Panc1 (cell line): ENCODE measurements around the gene FHL5.

Experiments
- CTCF ChIP-seq: fragments of 450-650 bp; IDR thresholded peaks from 2 replicates; pipeline ENCODE4 v1.5.1; 2017; ENCODE audit warnings: mild to moderate bottlenecking
- POLR2AphosphoS5 ChIP-seq: IDR thresholded peaks from 2 replicates; pipeline ENCODE4 v1.6.1; 2012; ENCODE audit warnings: mild to moderate bottlenecking, low read depth, low read length, moderate library complexity
- REST ChIP-seq, 2 experiments: IDR thresholded peaks; 2 replicates each; pipeline ENCODE4 v1.6.1; 2011 to 2012; ENCODE audit warnings: low read depth in 2 of 2, control low read depth in 1 of 2, low read length in 1 of 2, mild to moderate bottlenecking in 1 of 2, moderate library complexity in 1 of 2; ENCODE audit not compliant: insufficient read depth in 1 of 2
- SIN3A ChIP-seq: IDR thresholded peaks from 2 replicates; pipeline ENCODE4 v1.6.1; 2012; ENCODE audit warnings: low read depth, mild to moderate bottlenecking, low read length, moderate library complexity, borderline replicate concordance; ENCODE audit not compliant: insufficient read depth
- TCF7L2 ChIP-seq: IDR thresholded peaks from 2 replicates; pipeline ENCODE4 v1.6.1; 2011; ENCODE audit warnings: mild to moderate bottlenecking, low read depth, low read length, inconsistent platforms

DNA sequence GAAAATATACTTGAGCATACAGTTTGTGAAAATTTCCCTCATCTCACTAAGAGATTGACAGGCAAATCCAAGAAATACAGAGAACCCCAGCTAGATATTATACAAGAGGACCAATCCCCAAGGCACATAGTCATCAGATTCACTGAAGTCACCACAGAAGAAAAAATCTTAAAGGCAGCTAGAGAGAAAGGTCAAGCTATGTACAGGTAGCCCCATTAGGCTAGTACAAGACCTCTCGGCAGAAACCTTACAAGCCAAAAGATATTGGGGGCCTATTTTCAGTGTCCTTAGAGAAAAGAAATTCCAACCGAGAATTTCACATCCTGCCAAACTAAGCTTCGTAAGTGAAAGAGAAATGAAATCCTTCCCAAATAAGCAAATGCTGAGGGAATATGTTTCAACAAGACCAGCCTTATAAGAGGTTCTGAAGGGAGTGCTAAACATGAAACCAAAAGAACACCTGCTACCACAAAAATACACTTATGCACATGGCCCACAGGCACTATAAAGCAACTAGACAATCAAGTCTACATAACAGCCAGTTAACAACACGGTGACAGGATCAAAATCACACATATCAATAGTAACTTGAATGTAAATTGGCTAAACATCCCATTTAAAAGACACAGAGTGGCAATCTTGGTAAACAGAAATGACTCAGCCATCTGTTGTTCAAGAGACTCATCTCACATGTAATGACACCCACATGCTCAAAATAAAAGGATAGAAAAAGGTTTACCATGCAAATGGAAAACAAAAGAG is 96.3 kb downstream of the FHL5 start:
- no peak for TF ChIP-seq CTCF
- TF ChIP-seq POLR2AphosphoS5: no peak
- TF ChIP-seq SIN3A: no peak
- no peak for TF ChIP-seq REST (IDR thresholded peaks at IDR 0.05; ENCODE audit: insufficient read depth in 1 of 2, low read depth in 2 of 2, low read length in 1 of 2)
- no peak for TF ChIP-seq TCF7L2
